CD4-positive, alpha-beta T cell (primary cell): ENCODE data around the gene YTHDF1. TPM values are rescaled to one million over a fixed set of nuclear protein-coding genes. Genes with fewer than 3 reads are reported as not detected.

Experiments
- ATAC-seq: fragments of 200-7000 bp; cut with Tn5 transposase; one replicate; pipeline ENCODE4 v1.10.0; 2022; ENCODE audit warnings: mild to moderate bottlenecking; ENCODE audit not compliant: poor library complexity
- CTCF ChIA-PET: fragments of 350-600 bp; sonication (Branson Sonifier 250); formaldehyde crosslinking; loops from one replicate; lab custom pipeline; 2021; ENCODE audit warnings: antibody characterized with exemption, inconsistent platforms; lab: Charles Lee
- POLR2A ChIA-PET: fragments of 350-600 bp; sonication (Branson Sonifier 250); formaldehyde crosslinking; loops from one replicate; lab custom pipeline; 2021; ENCODE audit warnings: antibody characterized with exemption, inconsistent platforms; lab: Charles Lee
- DNase-seq, 14 experiments: peaks; one replicate each; pipeline ENCODE4 v3.0.0-alpha.2; 2013 to 2020; ENCODE audit warnings: mixed read lengths in 2 of 14
- H3K27ac ChIP-seq, 2 donors: one replicate each; pipeline versions ENCODE4 v1.5.1 to v1.7.0; 2013; ENCODE audit warnings: low read length in 2 of 2, low read depth in 1 of 2, mild to moderate bottlenecking in 1 of 2
- H3K27me3 ChIP-seq, 2 experiments: 1 replicate in 1 of 2; 2 replicates in 1 of 2; pipeline versions ENCODE4 v1.6.1 to v1.7.0; 2013; ENCODE audit warnings: low read length in 2 of 2, control low read depth in 1 of 2, mild to moderate bottlenecking in 1 of 2, moderate library complexity in 1 of 2; ENCODE audit not compliant: insufficient read depth in 2 of 2, control insufficient read depth in 1 of 2
- H3K36me3 ChIP-seq: one replicate; pipeline ENCODE4 v1.6.1; 2013; ENCODE audit warnings: low read length, control low read depth; ENCODE audit not compliant: insufficient read depth
- H3K4me1 ChIP-seq: one replicate; pipeline ENCODE4 v1.6.1; 2013; ENCODE audit warnings: low read length, control low read depth; ENCODE audit not compliant: insufficient read depth
- H3K4me3 ChIP-seq: one replicate; pipeline ENCODE4 v1.5.1; 2013; ENCODE audit warnings: mild to moderate bottlenecking, low read length, moderate library complexity
- H3K9me3 ChIP-seq, 2 experiments: 1 replicate in 1 of 2; 2 replicates in 1 of 2; pipeline versions ENCODE4 v1.6.1 to v1.7.0; 2013; ENCODE audit warnings: low read length in 2 of 2, mild to moderate bottlenecking in 2 of 2, control low read depth in 1 of 2, moderate library complexity in 1 of 2; ENCODE audit not compliant: control insufficient read depth in 1 of 2, insufficient read depth in 1 of 2
- H3K27ac Mint-ChIP-seq: one replicate; pipeline ENCODE4 v1.8.0; 2020; ENCODE audit warnings: mixed read lengths
- H3K27me3 Mint-ChIP-seq: one replicate; pipeline ENCODE4 v1.8.0; 2021; ENCODE audit warnings: mixed read lengths
- H3K36me3 Mint-ChIP-seq: one replicate; pipeline ENCODE4 v1.8.0; 2021; ENCODE audit warnings: low read depth, mixed read lengths
- H3K4me1 Mint-ChIP-seq: one replicate; pipeline ENCODE4 v1.8.0; 2021; ENCODE audit warnings: low read depth, mixed read lengths
- H3K4me3 Mint-ChIP-seq: one replicate; pipeline ENCODE4 v1.8.0; 2020; ENCODE audit warnings: mild to moderate bottlenecking, mixed read lengths
- H3K9me3 Mint-ChIP-seq: one replicate; pipeline ENCODE4 v1.8.0; 2020; ENCODE audit warnings: mixed read lengths
- CTCF ChIP-seq: fragments of 200-600 bp; IDR thresholded peaks from one replicate; pipeline ENCODE4 v1.8.0; 2022; ENCODE audit warnings: antibody characterized with exemption, mild to moderate bottlenecking
- intact Hi-C, 2 experiments: fragments of 100-400 bp; cut with DNase I in 1 of 2; cut with micrococcal nuclease in 1 of 2; formaldehyde crosslinking; loops; one replicate each; pipeline versions ENCODE4 v1.15.1 to v1.9.0; 2023 to 2025; cut with DNase I, micrococcal nuclease
- total RNA-seq, 174 experiments: library from RNA in 2 of 174; stranded (reverse) in 2 of 174; gene quantifications; one replicate each; pipeline ENCODE4 v1.2.3 and lab custom pipeline; 2021 to 2026

Gene YTHDF1
- total RNA-seq, 2 experiments from 2014 or later, result 43.7 to 44.1 TPM

GRCh38 chr20:63260521-63260920 lies 44.6 kb upstream of the YTHDF1 start:
- no peak for DNase-seq
- Mint-ChIP-seq H3K9me3 (no peaks in the 10 kb centered on the region), H3K4me3 (no peak overlapping the region), H3K27me3 (peaks cover 60% of the 10 kb centered on the region), H3K4me1 (no peaks in the 10 kb centered on the region), H3K36me3 (no peaks in the 10 kb centered on the region), H3K27ac (no peak overlapping the region)
- no peak for ATAC-seq
- Histone ChIP-seq H3K9me3 (no peaks in the 10 kb centered on the region), H3K36me3 (no peaks in the 10 kb centered on the region), H3K27me3 (peaks cover 22 to 26% of the 10 kb centered on the region in 2 experiments), H3K4me1 (peaks cover 5% of the 10 kb centered on the region), H3K4me3 (no peak overlapping the region), H3K27ac (no peak overlapping the region)
- no peak for TF ChIP-seq CTCF
- intact Hi-C loops, result no loop called here
- POLR2A ChIA-PET, result no interaction called here
- CTCF ChIA-PET, result no interaction called here

GRCh38 chr20:63259734-63260460 lies 44.0 kb upstream of the YTHDF1 start:
- H3K27me3 ChIP-seq, result peaks cover 26 to 32% of the 10 kb centered on the region in 2 experiments
- no peaks in the 10 kb centered on the region for H3K36me3 ChIP-seq
- CTCF ChIA-PET, result no interaction called here
- no peaks in the 10 kb centered on the region for H3K9me3 ChIP-seq
- ATAC-seq (no peak), DNase-seq (no peak)
- Mint-ChIP-seq H3K4me1 (no peaks in the 10 kb centered on the region), H3K27me3 (peaks cover 65% of the 10 kb centered on the region), H3K4me3 (no peak overlapping the region), H3K27ac (no peak overlapping the region), H3K9me3 (no peaks in the 10 kb centered on the region), H3K36me3 (no peaks in the 10 kb centered on the region)
- no peak overlapping the region for H3K27ac ChIP-seq
- intact Hi-C loops, result no loop called here
- no peak overlapping the region for H3K4me3 ChIP-seq
- peaks cover 5% of the 10 kb centered on the region for H3K4me1 ChIP-seq
- no peak for TF ChIP-seq CTCF
- POLR2A ChIA-PET, result no interaction called here

GRCh38 chr20:63258781-63259180 lies 42.9 kb upstream of the YTHDF1 start:
- Histone ChIP-seq H3K9me3 (peaks cover 0 to 1% of the 10 kb centered on the region in 2 experiments), H3K4me1 (peaks cover 5% of the 10 kb centered on the region), H3K27me3 (peaks cover 22 to 29% of the 10 kb centered on the region in 2 experiments), H3K4me3 (no peak overlapping the region), H3K27ac (no peak overlapping the region), H3K36me3 (no peaks in the 10 kb centered on the region)
- intact Hi-C loops, result no loop called here
- ChIA-PET CTCF (no interaction called here), POLR2A (no interaction called here)
- H3K36me3 Mint-ChIP-seq, result no peaks in the 10 kb centered on the region
- TF ChIP-seq CTCF, result no peak
- no peak overlapping the region for H3K4me3 Mint-ChIP-seq
- DNase-seq (no peak), ATAC-seq (no peak)
- no peaks in the 10 kb centered on the region for H3K4me1 Mint-ChIP-seq
- no peak overlapping the region for H3K27ac Mint-ChIP-seq
- H3K9me3 Mint-ChIP-seq, result no peaks in the 10 kb centered on the region
- peaks cover 61% of the 10 kb centered on the region for H3K27me3 Mint-ChIP-seq
